ENCODE data around the gene PRRT1B.

Gene PRRT1B

GRCh38 chr9:131567910-131568309, 22.6 kb downstream of the PRRT1B start:
- no peak overlapping the region for H3K9ac ChIP-seq (ENCODE audit: low read length)
- no peaks in the 10 kb centered on the region for H3K9me2 ChIP-seq (ENCODE audit: low read depth, low read length)
- no peaks in the 10 kb centered on the region for H3K4me1 ChIP-seq (ENCODE audit: insufficient read depth, low read length, severe bottlenecking)
- no peaks in the 10 kb centered on the region for H3F3A ChIP-seq (ENCODE audit: insufficient read depth, low read length)
- H3K4me2 ChIP-seq (ENCODE audit: low read length) = no peak overlapping the region
- H4K20me1 ChIP-seq (ENCODE audit: insufficient read depth, low read length) = no peaks in the 10 kb centered on the region
- no peaks in the 10 kb centered on the region for H3K9me3 ChIP-seq (ENCODE audit: low read length)
- H2AFZ ChIP-seq (ENCODE audit: low read length) = no peak overlapping the region
- H3K27ac ChIP-seq (ENCODE audit: low read depth, low read length, poor library complexity, severe bottlenecking) = no peak overlapping the region
- no peaks in the 10 kb centered on the region for H3K27me3 ChIP-seq (ENCODE audit: insufficient read depth, low read length)
- no peak overlapping the region for H3K4me3 ChIP-seq (ENCODE audit: low read depth, low read length, poor library complexity, severe bottlenecking)
- no peak for TF ChIP-seq EZH2 (IDR thresholded peaks at IDR 0.05; ENCODE audit: borderline replicate concordance, low read length)
- no peak for TF ChIP-seq CTCF (IDR thresholded peaks at IDR 0.05; ENCODE audit: low read length)
- H3K36me3 ChIP-seq (ENCODE audit: insufficient read depth, low read length) = peaks cover 49% of the 10 kb centered on the region
- no peaks in the 10 kb centered on the region for H3K79me2 ChIP-seq (ENCODE audit: insufficient read depth, low read length)

DNA sequence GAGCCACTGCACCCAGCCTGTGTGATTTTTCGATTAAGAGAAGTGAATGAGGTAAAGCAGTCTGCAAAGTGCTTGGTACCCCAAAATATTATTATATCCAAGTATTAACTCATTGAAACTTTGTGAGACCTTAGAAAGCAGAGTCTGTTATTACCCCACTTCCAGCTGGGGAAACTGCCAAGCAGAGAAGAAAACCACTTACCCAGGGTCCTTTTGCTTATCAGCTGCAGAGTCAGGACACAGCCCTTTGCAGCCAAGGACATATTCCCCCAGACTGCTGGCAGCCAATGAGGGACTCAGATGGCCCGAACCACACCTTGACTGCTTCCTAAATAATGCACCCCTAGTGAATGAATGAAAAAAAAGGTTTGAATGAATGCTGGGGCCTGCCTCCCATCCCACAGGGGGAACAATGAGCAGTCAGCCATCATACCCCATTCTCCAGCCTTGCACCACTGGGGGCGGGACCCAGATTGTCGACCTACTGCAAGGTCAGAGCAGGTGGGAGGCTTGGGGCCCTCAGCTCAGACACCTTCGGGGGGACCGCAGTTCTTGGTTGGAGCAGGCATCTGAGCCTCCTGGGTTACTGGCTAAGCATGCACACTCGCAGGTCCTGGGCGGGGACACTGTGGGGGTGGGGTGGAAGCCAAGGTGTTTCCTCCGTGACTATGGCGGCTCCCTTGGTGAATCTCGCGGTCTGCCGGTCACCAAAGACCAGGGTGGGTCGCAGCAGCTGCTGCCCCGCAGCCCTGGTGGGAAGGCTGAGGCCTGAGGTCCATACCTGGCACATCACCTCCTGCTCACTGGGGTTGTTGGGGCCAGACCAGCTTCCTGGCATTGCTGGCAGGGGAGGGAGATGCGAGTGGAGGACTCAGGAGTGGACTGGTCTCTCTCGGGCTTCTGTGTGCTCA, 29.7 kb downstream of the PRRT1B start:
- Histone ChIP-seq H3K27ac (ENCODE audit: low read depth, low read length, poor library complexity, severe bottlenecking) (no peak overlapping the region), H4K20me1 (ENCODE audit: insufficient read depth, low read length) (no peaks in the 10 kb centered on the region), H3K36me3 (ENCODE audit: insufficient read depth, low read length) (peaks cover 95% of the 10 kb centered on the region), H3K4me2 (ENCODE audit: low read length) (no peak overlapping the region), H2AFZ (ENCODE audit: low read length) (no peak overlapping the region), H3K27me3 (ENCODE audit: insufficient read depth, low read length) (no peaks in the 10 kb centered on the region), H3K9me2 (ENCODE audit: low read depth, low read length) (no peaks in the 10 kb centered on the region), H3K9ac (ENCODE audit: low read length) (no peak overlapping the region), H3K9me3 (ENCODE audit: low read length) (no peaks in the 10 kb centered on the region), H3K79me2 (ENCODE audit: insufficient read depth, low read length) (no peaks in the 10 kb centered on the region), H3K4me1 (ENCODE audit: insufficient read depth, low read length, severe bottlenecking) (peaks cover 7% of the 10 kb centered on the region), H3K4me3 (ENCODE audit: low read depth, low read length, poor library complexity, severe bottlenecking) (no peak overlapping the region), H3F3A (ENCODE audit: insufficient read depth, low read length) (no peaks in the 10 kb centered on the region)
- no peak for TF ChIP-seq EZH2 (IDR thresholded peaks at IDR 0.05; ENCODE audit: borderline replicate concordance, low read length)
- TF ChIP-seq CTCF (IDR thresholded peaks at IDR 0.05; ENCODE audit: low read length) = no peak

- Histone ChIP-seq H3K27ac (ENCODE audit: low read depth, low read length, poor library complexity, severe bottlenecking) (no peak overlapping the region), H3K27me3 (ENCODE audit: insufficient read depth, low read length) (no peaks in the 10 kb centered on the region)
These were observed 30.9 kb downstream of the PRRT1B start for GRCh38 chr9:131575946-131576853.

More at GRCh38 chr9:131575946-131576853, 30.9 kb downstream of the PRRT1B start:
- H3K36me3 ChIP-seq (ENCODE audit: insufficient read depth, low read length) = peaks cover 94% of the 10 kb centered on the region
- peaks cover 7% of the 10 kb centered on the region for H3K4me1 ChIP-seq (ENCODE audit: insufficient read depth, low read length, severe bottlenecking)
- no peak for TF ChIP-seq EZH2 (IDR thresholded peaks at IDR 0.05; ENCODE audit: borderline replicate concordance, low read length)
- no peak for TF ChIP-seq CTCF (IDR thresholded peaks at IDR 0.05; ENCODE audit: low read length)
- no peak overlapping the region for H2AFZ ChIP-seq (ENCODE audit: low read length)
- H3K4me2 ChIP-seq (ENCODE audit: low read length) = no peak overlapping the region
- no peak overlapping the region for H3K4me3 ChIP-seq (ENCODE audit: low read depth, low read length, poor library complexity, severe bottlenecking)
- no peaks in the 10 kb centered on the region for H4K20me1 ChIP-seq (ENCODE audit: insufficient read depth, low read length)
- no peaks in the 10 kb centered on the region for H3K79me2 ChIP-seq (ENCODE audit: insufficient read depth, low read length)
- H3K9ac ChIP-seq (ENCODE audit: low read length) = no peak overlapping the region
- no peaks in the 10 kb centered on the region for H3K9me3 ChIP-seq (ENCODE audit: low read length)
- no peaks in the 10 kb centered on the region for H3K9me2 ChIP-seq (ENCODE audit: low read depth, low read length)
- H3F3A ChIP-seq (ENCODE audit: insufficient read depth, low read length) = no peaks in the 10 kb centered on the region

All from OCI-LY1 (cell line).